ENCODE data around the gene PGM2L1.

- TF ChIP-seq POLR2A (IDR thresholded peaks at IDR 0.05), result no peak
- TF ChIP-seq CTCF (IDR thresholded peaks at IDR 0.05), result no peak
Observed at GRCh38 chr11:74282914-74283371, 115.3 kb downstream of the PGM2L1 start.

All from prostate gland (tissue), 2 donors.